HEK293 (cell line): ENCODE results near the gene TMEM141.
"Not testable (repeated sequence)": the region's sequence is repeated elsewhere in the genome, so short reads cannot be mapped to it uniquely, and the experiment has no call there.

Experiments used
- GLIS1 ChIP-seq: fragments of 450-650 bp; formaldehyde crosslinking; IDR thresholded peaks from 2 replicates; pipeline ENCODE4 v1.5.1; 2016; ENCODE audit warnings: missing biosample characterization, missing genetic modification characterization
- MZF1 ChIP-seq: fragments of 450-650 bp; formaldehyde crosslinking; IDR thresholded peaks from 2 replicates; pipeline ENCODE4 v1.5.1; 2017; ENCODE audit warnings: missing biosample characterization, missing genetic modification characterization, borderline replicate concordance
- REPIN1 ChIP-seq: fragments of 450-650 bp; formaldehyde crosslinking; IDR thresholded peaks from 2 replicates; pipeline ENCODE4 v1.5.1; 2017; ENCODE audit warnings: missing biosample characterization, missing genetic modification characterization, low read depth
- SP2 ChIP-seq: fragments of 450-650 bp; formaldehyde crosslinking; IDR thresholded peaks from 2 replicates; pipeline ENCODE4 v1.5.1; 2016; ENCODE audit warnings: missing biosample characterization, missing genetic modification characterization
- ZBTB8A ChIP-seq: fragments of 450-650 bp; formaldehyde crosslinking; IDR thresholded peaks from 2 replicates; pipeline ENCODE4 v1.5.1; 2016; ENCODE audit warnings: missing biosample characterization, missing genetic modification characterization
- ZNF121 ChIP-seq: fragments of 450-650 bp; formaldehyde crosslinking; IDR thresholded peaks from 2 replicates; pipeline ENCODE4 v1.5.1; 2016; ENCODE audit warnings: missing biosample characterization, missing genetic modification characterization
- ZNF24 ChIP-seq: fragments of 450-650 bp; formaldehyde crosslinking; IDR thresholded peaks from 2 replicates; pipeline ENCODE4 v1.5.1; 2016; ENCODE audit warnings: missing biosample characterization, missing genetic modification characterization
- ZNF26 ChIP-seq: fragments of 450-650 bp; formaldehyde crosslinking; IDR thresholded peaks from 2 replicates; pipeline ENCODE4 v1.5.1; 2016; ENCODE audit warnings: missing biosample characterization, missing genetic modification characterization
- ZNF266 ChIP-seq: fragments of 450-650 bp; formaldehyde crosslinking; IDR thresholded peaks from 2 replicates; pipeline ENCODE4 v1.5.1; 2016; ENCODE audit warnings: missing biosample characterization, missing genetic modification characterization, low read depth
- ZNF274 ChIP-seq, 2 experiments: fragments of 200-500 bp in 1 of 2; fragments of 450-650 bp in 1 of 2; sonication (Bioruptor generic) in 1 of 2; formaldehyde crosslinking in 1 of 2; IDR thresholded peaks; 2 replicates each; pipeline versions ENCODE4 v1.5.1 to v1.6.1; 2014 to 2016; ENCODE audit warnings: borderline replicate concordance in 1 of 2, inconsistent platforms in 1 of 2, low read length in 1 of 2, missing biosample characterization in 1 of 2, missing genetic modification characterization in 1 of 2
- ZNF449 ChIP-seq: fragments of 450-650 bp; formaldehyde crosslinking; IDR thresholded peaks from 2 replicates; pipeline ENCODE4 v1.5.1; 2017; ENCODE audit warnings: missing biosample characterization, mild to moderate bottlenecking, missing genetic modification characterization, moderate library complexity
- TF ChIP-seq, protein P1 (sequence below): fragments of 450-650 bp; formaldehyde crosslinking; IDR thresholded peaks from 2 replicates; pipeline ENCODE4 v1.5.1; 2016; ENCODE audit warnings: missing biosample characterization, missing genetic modification characterization

DNA sequence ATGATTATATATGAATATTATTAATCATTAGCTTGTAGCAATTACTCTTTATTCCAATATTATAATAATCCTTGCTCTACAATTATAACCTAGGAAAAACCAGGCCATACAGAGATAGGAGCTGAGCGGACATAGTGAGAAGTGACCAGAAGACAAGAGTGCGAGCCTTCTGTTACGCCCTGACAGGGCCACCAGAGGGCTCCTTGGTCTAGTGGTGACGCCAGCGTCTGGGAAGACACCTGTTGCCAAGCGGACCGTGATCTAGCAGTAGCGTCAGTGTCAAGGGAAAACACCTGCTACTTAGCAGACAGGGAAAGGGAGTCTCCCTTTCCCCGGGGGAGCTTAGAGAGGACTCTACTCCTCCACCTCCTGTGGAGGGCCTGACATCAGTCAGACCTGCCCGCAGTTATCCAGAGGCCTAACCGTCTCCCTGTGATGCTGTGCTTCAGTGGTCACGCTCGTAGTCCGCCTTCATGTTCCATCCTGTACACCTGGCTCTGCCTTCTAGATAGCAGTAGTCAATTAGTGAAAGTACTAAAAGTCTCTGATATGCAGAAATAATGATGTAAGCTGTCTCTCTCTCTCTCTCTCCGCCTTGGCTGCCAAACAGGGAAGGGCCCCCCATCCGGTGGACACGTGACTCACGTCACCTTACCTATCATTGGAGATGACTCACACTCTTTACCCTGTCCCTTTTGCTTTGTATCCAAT lies 24.6 kb upstream of the TMEM141 start:
- TF ChIP-seq ZNF449 (tag by site-specific recombination); REPIN1; SP2 (tag by site-specific recombination); ZNF266 (tag by site-specific recombination); ZNF274 (IDR thresholded peaks at IDR 0.05; ENCODE audit: low read length); ZNF274 (tag by site-specific recombination; IDR thresholded peaks at IDR 0.05; ENCODE audit: borderline replicate concordance); MZF1 (tag by site-specific recombination); ZNF121; ZNF26 (tag by site-specific recombination): not testable (repeated sequence)
- TF ChIP-seq, protein P1, sequence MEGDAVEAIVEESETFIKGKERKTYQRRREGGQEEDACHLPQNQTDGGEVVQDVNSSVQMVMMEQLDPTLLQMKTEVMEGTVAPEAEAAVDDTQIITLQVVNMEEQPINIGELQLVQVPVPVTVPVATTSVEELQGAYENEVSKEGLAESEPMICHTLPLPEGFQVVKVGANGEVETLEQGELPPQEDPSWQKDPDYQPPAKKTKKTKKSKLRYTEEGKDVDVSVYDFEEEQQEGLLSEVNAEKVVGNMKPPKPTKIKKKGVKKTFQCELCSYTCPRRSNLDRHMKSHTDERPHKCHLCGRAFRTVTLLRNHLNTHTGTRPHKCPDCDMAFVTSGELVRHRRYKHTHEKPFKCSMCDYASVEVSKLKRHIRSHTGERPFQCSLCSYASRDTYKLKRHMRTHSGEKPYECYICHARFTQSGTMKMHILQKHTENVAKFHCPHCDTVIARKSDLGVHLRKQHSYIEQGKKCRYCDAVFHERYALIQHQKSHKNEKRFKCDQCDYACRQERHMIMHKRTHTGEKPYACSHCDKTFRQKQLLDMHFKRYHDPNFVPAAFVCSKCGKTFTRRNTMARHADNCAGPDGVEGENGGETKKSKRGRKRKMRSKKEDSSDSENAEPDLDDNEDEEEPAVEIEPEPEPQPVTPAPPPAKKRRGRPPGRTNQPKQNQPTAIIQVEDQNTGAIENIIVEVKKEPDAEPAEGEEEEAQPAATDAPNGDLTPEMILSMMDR (tag by site-specific recombination) = peak; percentile 37
- peak; percentile 93 for TF ChIP-seq GLIS1 (tag by site-specific recombination)
- peak; percentile 57; the same call in 1 of the 2 replicates for TF ChIP-seq ZNF24 (tag by site-specific recombination)
- TF ChIP-seq ZBTB8A (tag by site-specific recombination) = peak; percentile 81
